HepG2 (cell line): ENCODE measurements around the gene ABCB6. TPM values are rescaled to one million over a fixed set of nuclear protein-coding genes. Genes with fewer than 3 reads are reported as not detected.

Experiments
- CCAR2 ChIP-seq: fragments of 200-400 bp; formaldehyde crosslinking; optimal IDR thresholded peaks from 2 replicates; pipeline ENCODE3; 2018; ENCODE audit warnings: low read depth, mild to moderate bottlenecking, low read length, moderate library complexity
- DPF2 ChIP-seq: sonication (generic); formaldehyde crosslinking; IDR thresholded peaks from 2 replicates; pipeline ENCODE4 v1.4.0; 2020; ENCODE audit warnings: mild to moderate bottlenecking, low read depth, missing genetic modification reagents, borderline replicate concordance
- ELF1 ChIP-seq: sonication (generic); formaldehyde crosslinking; IDR thresholded peaks from 2 replicates; pipeline ENCODE4 v1.4.0; 2020; ENCODE audit warnings: missing genetic modification reagents
- FOSL2 ChIP-seq: sonication (generic); formaldehyde crosslinking; IDR thresholded peaks from 2 replicates; pipeline ENCODE4 v1.4.0; 2020; ENCODE audit warnings: missing genetic modification reagents
- MED13 ChIP-seq: sonication (generic); formaldehyde crosslinking; IDR thresholded peaks from 2 replicates; pipeline ENCODE4 v1.5.0; 2020; ENCODE audit warnings: missing genetic modification reagents
- MYC ChIP-seq: sonication (generic); formaldehyde crosslinking; IDR thresholded peaks from 2 replicates; pipeline ENCODE4 v1.9.0; 2021; ENCODE audit warnings: missing genetic modification reagents, borderline replicate concordance
- NR2F1 ChIP-seq, 2 experiments: fragments of 450-650 bp in 1 of 2; formaldehyde crosslinking in 1 of 2; IDR thresholded peaks; 2 replicates each; pipeline versions ENCODE4 v1.5.0 to v1.6.1; 2016 to 2020; ENCODE audit warnings: mild to moderate bottlenecking in 1 of 2, missing compliant biosample characterization in 1 of 2, missing genetic modification reagents in 1 of 2, moderate library complexity in 1 of 2
- ONECUT2 ChIP-seq: sonication (generic); formaldehyde crosslinking; IDR thresholded peaks from 2 replicates; pipeline ENCODE4 v1.4.0; 2020; ENCODE audit warnings: missing genetic modification reagents
- PATZ1 ChIP-seq: sonication (generic); formaldehyde crosslinking; IDR thresholded peaks from 2 replicates; pipeline ENCODE4 v1.4.0; 2020; ENCODE audit warnings: missing genetic modification reagents
- SMARCC2 ChIP-seq: fragments of 450-650 bp; IDR thresholded peaks from 2 replicates; pipeline ENCODE4 v1.6.1; 2017; ENCODE audit warnings: antibody characterized with exemption, mild to moderate bottlenecking
- ZBTB1 ChIP-seq: sonication (generic); formaldehyde crosslinking; IDR thresholded peaks from 2 replicates; pipeline ENCODE4 v1.4.0; 2020; ENCODE audit warnings: missing genetic modification reagents, borderline replicate concordance
- ZBTB7A ChIP-seq: sonication (generic); formaldehyde crosslinking; IDR thresholded peaks from 2 replicates; pipeline ENCODE4 v1.8.0; 2022; ENCODE audit warnings: mild to moderate bottlenecking, missing genetic modification reagents
- ZMAT5 ChIP-seq: sonication (generic); formaldehyde crosslinking; IDR thresholded peaks from 2 replicates; pipeline ENCODE4 v1.5.0; 2020; ENCODE audit warnings: mild to moderate bottlenecking, low read depth, missing genetic modification reagents, borderline replicate concordance
- ZNF556 ChIP-seq: sonication (generic); formaldehyde crosslinking; IDR thresholded peaks from 2 replicates; pipeline ENCODE4 v1.4.0; 2020; ENCODE audit warnings: mild to moderate bottlenecking, missing genetic modification reagents, borderline replicate concordance
- ZNF564 ChIP-seq: sonication (generic); formaldehyde crosslinking; IDR thresholded peaks from 2 replicates; pipeline ENCODE4 v1.8.1; 2023; ENCODE audit warnings: mild to moderate bottlenecking, missing genetic modification reagents
- ZNF572 ChIP-seq: sonication (generic); formaldehyde crosslinking; IDR thresholded peaks from 2 replicates; pipeline ENCODE4 v1.5.1; 2020; ENCODE audit warnings: mild to moderate bottlenecking, missing genetic modification reagents
- ZNF678 ChIP-seq: sonication (generic); formaldehyde crosslinking; IDR thresholded peaks from 2 replicates; pipeline ENCODE4 v1.4.0; 2020; ENCODE audit warnings: mild to moderate bottlenecking, missing genetic modification reagents
- polyA plus RNA-seq, 8 experiments: library from polyadenylated mRNA; depleted of rRNA in 3 of 8; stranded (reverse) in 7 of 8; unstranded in 1 of 8; fragments of >200 nt; fragmentation: Illumina TruSeq in 4 of 8; extraction: Trizol in 4 of 8; gene quantifications; 2 replicates each; pipeline versions ENCODE4 v1.2.1 to v1.2.3, GENCODE V29; 2011 to 2016; ENCODE audit warnings: low read depth in 4 of 8, missing spikeins in 1 of 8, mixed read lengths in 1 of 8; ENCODE audit not compliant: insufficient read depth in 1 of 8
- total RNA-seq, 5 experiments: library from RNA; depleted of rRNA; stranded (reverse); fragments of >200 nt; fragmentation: Illumina TruSeq; extraction: Trizol; gene quantifications; 2 replicates each; pipeline ENCODE4 v1.2.3, GENCODE V29; 2016; ENCODE audit warnings: low read depth in 1 of 5
- TF ChIP-seq, protein P1 (sequence below): sonication (generic); formaldehyde crosslinking; IDR thresholded peaks from 2 replicates; pipeline ENCODE4 v1.4.0; 2020; ENCODE audit warnings: missing genetic modification reagents
- TF ChIP-seq, protein P2 (sequence below): sonication (generic); formaldehyde crosslinking; IDR thresholded peaks from 2 replicates; pipeline ENCODE4 v1.5.1; 2020; ENCODE audit warnings: missing genetic modification reagents, mild to moderate bottlenecking, borderline replicate concordance
- TF ChIP-seq, protein P3 (sequence below): sonication (generic); formaldehyde crosslinking; IDR thresholded peaks from 2 replicates; pipeline ENCODE4 v1.4.0; 2020; ENCODE audit warnings: missing genetic modification reagents, borderline replicate concordance

ABCB6 gene
- total and polyA plus RNA-seq, 2 of the 13 experiments (the other 11 are each of a cell fraction or from before 2014, with no cell fraction given): 91.1 to 137 TPM

DNA sequence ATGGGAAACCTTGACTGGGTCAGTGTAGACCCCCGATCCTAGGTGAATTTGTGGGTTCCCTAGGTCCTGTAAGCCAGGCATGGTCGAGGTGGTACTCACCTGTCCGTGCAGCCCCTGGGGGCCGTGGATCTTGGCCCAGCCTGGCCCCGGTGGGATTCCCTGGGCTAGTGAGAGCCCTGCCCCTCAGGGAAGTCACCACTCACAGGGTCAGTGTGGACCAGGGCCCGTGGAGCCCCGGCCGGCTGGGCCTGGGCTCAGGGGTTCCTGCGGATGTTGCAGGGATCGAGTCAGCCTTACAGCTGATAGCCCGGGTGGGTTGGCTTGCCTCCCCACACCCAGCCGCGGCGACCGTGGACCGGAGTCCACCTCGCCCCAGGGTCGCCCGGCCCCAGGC is 10.2 kb upstream of the ABCB6 start (continued):
- TF ChIP-seq ELF1 (peak; percentile 2; the same call in 1 of the 2 replicates), ZNF556 (CRISPR knock-in tag) (peak; percentile 50; the same call in 1 of the 2 replicates), PATZ1 (CRISPR knock-in tag) (no peak; the same call in 1 of the 2 replicates), MED13 (CRISPR knock-in tag) (no peak), ZNF678 (CRISPR knock-in tag) (peak; percentile 67; the same call in 1 of the 2 replicates), ZMAT5 (CRISPR knock-in tag) (no peak), ONECUT2 (CRISPR knock-in tag) (no peak), FOSL2 (CRISPR knock-in tag) (no peak), DPF2 (CRISPR knock-in tag) (no peak), CCAR2 (no peak), NR2F1 (CRISPR knock-in tag; IDR thresholded peaks at IDR 0.05) (no peak), ZNF564 (CRISPR knock-in tag) (peak; percentile 45; the same call in 1 of the 2 replicates), SMARCC2 (no peak), ZBTB1 (CRISPR knock-in tag) (no peak), ZBTB7A (CRISPR knock-in tag) (no peak), ZNF572 (CRISPR knock-in tag) (0 out of 2 replicates have a peak, but pooled peaks have one; percentile 79), MYC (CRISPR knock-in tag) (no peak)
- TF ChIP-seq, protein P1, sequence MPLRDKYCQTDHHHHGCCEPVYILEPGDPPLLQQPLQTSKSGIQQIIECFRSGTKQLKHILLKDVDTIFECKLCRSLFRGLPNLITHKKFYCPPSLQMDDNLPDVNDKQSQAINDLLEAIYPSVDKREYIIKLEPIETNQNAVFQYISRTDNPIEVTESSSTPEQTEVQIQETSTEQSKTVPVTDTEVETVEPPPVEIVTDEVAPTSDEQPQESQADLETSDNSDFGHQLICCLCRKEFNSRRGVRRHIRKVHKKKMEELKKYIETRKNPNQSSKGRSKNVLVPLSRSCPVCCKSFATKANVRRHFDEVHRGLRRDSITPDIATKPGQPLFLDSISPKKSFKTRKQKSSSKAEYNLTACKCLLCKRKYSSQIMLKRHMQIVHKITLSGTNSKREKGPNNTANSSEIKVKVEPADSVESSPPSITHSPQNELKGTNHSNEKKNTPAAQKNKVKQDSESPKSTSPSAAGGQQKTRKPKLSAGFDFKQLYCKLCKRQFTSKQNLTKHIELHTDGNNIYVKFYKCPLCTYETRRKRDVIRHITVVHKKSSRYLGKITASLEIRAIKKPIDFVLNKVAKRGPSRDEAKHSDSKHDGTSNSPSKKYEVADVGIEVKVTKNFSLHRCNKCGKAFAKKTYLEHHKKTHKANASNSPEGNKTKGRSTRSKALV (CRISPR knock-in tag): no peak
- TF ChIP-seq, protein P2, sequence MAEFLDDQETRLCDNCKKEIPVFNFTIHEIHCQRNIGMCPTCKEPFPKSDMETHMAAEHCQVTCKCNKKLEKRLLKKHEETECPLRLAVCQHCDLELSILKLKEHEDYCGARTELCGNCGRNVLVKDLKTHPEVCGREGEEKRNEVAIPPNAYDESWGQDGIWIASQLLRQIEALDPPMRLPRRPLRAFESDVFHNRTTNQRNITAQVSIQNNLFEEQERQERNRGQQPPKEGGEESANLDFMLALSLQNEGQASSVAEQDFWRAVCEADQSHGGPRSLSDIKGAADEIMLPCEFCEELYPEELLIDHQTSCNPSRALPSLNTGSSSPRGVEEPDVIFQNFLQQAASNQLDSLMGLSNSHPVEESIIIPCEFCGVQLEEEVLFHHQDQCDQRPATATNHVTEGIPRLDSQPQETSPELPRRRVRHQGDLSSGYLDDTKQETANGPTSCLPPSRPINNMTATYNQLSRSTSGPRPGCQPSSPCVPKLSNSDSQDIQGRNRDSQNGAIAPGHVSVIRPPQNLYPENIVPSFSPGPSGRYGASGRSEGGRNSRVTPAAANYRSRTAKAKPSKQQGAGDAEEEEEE (CRISPR knock-in tag): 0 out of 2 replicates have a peak, but pooled peaks have one; percentile 23
- TF ChIP-seq, protein P3, sequence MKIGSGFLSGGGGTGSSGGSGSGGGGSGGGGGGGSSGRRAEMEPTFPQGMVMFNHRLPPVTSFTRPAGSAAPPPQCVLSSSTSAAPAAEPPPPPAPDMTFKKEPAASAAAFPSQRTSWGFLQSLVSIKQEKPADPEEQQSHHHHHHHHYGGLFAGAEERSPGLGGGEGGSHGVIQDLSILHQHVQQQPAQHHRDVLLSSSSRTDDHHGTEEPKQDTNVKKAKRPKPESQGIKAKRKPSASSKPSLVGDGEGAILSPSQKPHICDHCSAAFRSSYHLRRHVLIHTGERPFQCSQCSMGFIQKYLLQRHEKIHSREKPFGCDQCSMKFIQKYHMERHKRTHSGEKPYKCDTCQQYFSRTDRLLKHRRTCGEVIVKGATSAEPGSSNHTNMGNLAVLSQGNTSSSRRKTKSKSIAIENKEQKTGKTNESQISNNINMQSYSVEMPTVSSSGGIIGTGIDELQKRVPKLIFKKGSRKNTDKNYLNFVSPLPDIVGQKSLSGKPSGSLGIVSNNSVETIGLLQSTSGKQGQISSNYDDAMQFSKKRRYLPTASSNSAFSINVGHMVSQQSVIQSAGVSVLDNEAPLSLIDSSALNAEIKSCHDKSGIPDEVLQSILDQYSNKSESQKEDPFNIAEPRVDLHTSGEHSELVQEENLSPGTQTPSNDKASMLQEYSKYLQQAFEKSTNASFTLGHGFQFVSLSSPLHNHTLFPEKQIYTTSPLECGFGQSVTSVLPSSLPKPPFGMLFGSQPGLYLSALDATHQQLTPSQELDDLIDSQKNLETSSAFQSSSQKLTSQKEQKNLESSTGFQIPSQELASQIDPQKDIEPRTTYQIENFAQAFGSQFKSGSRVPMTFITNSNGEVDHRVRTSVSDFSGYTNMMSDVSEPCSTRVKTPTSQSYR (CRISPR knock-in tag): no peak
